HEK293 (cell line): ENCODE data around the gene SMAD9.

ENCODE experiments used
- ZNF169 ChIP-seq: fragments of 450-650 bp; formaldehyde crosslinking; IDR thresholded peaks from 2 replicates; pipeline ENCODE4 v1.5.1; 2016; ENCODE audit warnings: missing biosample characterization, missing genetic modification characterization
- ZNF335 ChIP-seq: fragments of 450-650 bp; formaldehyde crosslinking; conservative IDR thresholded peaks from 2 replicates; pipeline ENCODE4 v1.5.1; 2016; ENCODE audit warnings: missing biosample characterization, missing genetic modification characterization
- TF ChIP-seq, protein P1 (sequence below): fragments of 450-650 bp; formaldehyde crosslinking; IDR thresholded peaks from 2 replicates; pipeline ENCODE4 v1.5.1; 2016; ENCODE audit warnings: missing biosample characterization, missing genetic modification characterization
- TF ChIP-seq, protein P2 (sequence below): fragments of 450-650 bp; IDR thresholded peaks from 2 replicates; pipeline ENCODE4 v1.5.1; 2018; ENCODE audit warnings: missing biosample characterization, mild to moderate bottlenecking, missing genetic modification characterization
- TF ChIP-seq, protein P3 (sequence below): fragments of 450-650 bp; formaldehyde crosslinking; IDR thresholded peaks from 2 replicates; pipeline ENCODE4 v1.5.1; 2016; ENCODE audit warnings: missing biosample characterization, missing genetic modification characterization
- TF ChIP-seq, protein P4 (sequence below): IDR thresholded peaks from 2 replicates; pipeline ENCODE4 v1.6.1; 2011; ENCODE audit warnings: mild to moderate bottlenecking, low read depth, low read length, borderline replicate concordance
- TF ChIP-seq, protein P5 (sequence below): fragments of 450-650 bp; formaldehyde crosslinking; IDR thresholded peaks from 2 replicates; pipeline ENCODE4 v1.5.1; 2016; ENCODE audit warnings: missing biosample characterization, missing genetic modification characterization

DNA sequence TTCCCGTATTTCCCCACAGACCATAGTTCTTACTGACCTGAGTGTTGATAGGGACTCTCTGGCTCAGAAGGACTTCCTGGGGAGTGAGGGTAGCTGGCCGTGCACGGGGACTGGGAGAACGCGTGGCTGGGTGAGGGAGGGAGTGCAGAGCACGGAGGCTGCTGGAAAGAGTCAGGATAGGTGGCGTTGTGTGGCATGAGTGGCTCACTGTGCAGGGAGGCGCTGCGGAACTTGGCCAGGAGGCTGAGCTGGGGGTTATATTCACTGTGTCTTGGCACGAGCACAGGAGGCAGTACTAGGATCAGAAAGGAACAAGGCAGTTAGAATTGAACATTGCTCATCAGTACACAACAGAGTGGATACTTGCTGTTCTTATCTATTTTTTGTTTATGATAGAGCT lies 47.4 kb downstream of the SMAD9 start:
- TF ChIP-seq, protein P1, sequence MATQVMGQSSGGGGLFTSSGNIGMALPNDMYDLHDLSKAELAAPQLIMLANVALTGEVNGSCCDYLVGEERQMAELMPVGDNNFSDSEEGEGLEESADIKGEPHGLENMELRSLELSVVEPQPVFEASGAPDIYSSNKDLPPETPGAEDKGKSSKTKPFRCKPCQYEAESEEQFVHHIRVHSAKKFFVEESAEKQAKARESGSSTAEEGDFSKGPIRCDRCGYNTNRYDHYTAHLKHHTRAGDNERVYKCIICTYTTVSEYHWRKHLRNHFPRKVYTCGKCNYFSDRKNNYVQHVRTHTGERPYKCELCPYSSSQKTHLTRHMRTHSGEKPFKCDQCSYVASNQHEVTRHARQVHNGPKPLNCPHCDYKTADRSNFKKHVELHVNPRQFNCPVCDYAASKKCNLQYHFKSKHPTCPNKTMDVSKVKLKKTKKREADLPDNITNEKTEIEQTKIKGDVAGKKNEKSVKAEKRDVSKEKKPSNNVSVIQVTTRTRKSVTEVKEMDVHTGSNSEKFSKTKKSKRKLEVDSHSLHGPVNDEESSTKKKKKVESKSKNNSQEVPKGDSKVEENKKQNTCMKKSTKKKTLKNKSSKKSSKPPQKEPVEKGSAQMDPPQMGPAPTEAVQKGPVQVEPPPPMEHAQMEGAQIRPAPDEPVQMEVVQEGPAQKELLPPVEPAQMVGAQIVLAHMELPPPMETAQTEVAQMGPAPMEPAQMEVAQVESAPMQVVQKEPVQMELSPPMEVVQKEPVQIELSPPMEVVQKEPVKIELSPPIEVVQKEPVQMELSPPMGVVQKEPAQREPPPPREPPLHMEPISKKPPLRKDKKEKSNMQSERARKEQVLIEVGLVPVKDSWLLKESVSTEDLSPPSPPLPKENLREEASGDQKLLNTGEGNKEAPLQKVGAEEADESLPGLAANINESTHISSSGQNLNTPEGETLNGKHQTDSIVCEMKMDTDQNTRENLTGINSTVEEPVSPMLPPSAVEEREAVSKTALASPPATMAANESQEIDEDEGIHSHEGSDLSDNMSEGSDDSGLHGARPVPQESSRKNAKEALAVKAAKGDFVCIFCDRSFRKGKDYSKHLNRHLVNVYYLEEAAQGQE (tag by site-specific recombination): no peak
- TF ChIP-seq ZNF169 (tag by site-specific recombination) (no peak), ZNF335 (tag by site-specific recombination) (no peak)
- TF ChIP-seq, protein P2, sequence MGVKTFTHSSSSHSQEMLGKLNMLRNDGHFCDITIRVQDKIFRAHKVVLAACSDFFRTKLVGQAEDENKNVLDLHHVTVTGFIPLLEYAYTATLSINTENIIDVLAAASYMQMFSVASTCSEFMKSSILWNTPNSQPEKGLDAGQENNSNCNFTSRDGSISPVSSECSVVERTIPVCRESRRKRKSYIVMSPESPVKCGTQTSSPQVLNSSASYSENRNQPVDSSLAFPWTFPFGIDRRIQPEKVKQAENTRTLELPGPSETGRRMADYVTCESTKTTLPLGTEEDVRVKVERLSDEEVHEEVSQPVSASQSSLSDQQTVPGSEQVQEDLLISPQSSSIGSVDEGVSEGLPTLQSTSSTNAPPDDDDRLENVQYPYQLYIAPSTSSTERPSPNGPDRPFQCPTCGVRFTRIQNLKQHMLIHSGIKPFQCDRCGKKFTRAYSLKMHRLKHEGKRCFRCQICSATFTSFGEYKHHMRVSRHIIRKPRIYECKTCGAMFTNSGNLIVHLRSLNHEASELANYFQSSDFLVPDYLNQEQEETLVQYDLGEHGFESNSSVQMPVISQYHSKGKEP (tag by site-specific recombination): no peak
- TF ChIP-seq, protein P3, sequence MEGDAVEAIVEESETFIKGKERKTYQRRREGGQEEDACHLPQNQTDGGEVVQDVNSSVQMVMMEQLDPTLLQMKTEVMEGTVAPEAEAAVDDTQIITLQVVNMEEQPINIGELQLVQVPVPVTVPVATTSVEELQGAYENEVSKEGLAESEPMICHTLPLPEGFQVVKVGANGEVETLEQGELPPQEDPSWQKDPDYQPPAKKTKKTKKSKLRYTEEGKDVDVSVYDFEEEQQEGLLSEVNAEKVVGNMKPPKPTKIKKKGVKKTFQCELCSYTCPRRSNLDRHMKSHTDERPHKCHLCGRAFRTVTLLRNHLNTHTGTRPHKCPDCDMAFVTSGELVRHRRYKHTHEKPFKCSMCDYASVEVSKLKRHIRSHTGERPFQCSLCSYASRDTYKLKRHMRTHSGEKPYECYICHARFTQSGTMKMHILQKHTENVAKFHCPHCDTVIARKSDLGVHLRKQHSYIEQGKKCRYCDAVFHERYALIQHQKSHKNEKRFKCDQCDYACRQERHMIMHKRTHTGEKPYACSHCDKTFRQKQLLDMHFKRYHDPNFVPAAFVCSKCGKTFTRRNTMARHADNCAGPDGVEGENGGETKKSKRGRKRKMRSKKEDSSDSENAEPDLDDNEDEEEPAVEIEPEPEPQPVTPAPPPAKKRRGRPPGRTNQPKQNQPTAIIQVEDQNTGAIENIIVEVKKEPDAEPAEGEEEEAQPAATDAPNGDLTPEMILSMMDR (tag by site-specific recombination): no peak
- TF ChIP-seq, protein P4, sequence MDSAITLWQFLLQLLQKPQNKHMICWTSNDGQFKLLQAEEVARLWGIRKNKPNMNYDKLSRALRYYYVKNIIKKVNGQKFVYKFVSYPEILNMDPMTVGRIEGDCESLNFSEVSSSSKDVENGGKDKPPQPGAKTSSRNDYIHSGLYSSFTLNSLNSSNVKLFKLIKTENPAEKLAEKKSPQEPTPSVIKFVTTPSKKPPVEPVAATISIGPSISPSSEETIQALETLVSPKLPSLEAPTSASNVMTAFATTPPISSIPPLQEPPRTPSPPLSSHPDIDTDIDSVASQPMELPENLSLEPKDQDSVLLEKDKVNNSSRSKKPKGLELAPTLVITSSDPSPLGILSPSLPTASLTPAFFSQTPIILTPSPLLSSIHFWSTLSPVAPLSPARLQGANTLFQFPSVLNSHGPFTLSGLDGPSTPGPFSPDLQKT: no peak
- TF ChIP-seq, protein P5, sequence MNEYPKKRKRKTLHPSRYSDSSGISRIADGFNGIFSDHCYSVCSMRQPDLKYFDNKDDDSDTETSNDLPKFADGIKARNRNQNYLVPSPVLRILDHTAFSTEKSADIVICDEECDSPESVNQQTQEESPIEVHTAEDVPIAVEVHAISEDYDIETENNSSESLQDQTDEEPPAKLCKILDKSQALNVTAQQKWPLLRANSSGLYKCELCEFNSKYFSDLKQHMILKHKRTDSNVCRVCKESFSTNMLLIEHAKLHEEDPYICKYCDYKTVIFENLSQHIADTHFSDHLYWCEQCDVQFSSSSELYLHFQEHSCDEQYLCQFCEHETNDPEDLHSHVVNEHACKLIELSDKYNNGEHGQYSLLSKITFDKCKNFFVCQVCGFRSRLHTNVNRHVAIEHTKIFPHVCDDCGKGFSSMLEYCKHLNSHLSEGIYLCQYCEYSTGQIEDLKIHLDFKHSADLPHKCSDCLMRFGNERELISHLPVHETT (tag by site-specific recombination): no peak
